Neural cell (in vitro differentiated cells): ENCODE results near the gene SLC8A1. TPM values are rescaled to one million over a fixed set of nuclear protein-coding genes. Genes with fewer than 3 reads are reported as not detected.

Experiments used
- H2AFZ ChIP-seq: fragments of 200-600, 300-800 bp; sonication (generic), shearing (Covaris generic); 2 replicates; pipeline ENCODE4 v1.6.0; 2014; ENCODE audit warnings: low read depth, mild to moderate bottlenecking, antibody characterized with exemption, low read length, moderate library complexity
- H3F3A ChIP-seq: fragments of 200-600 bp; shearing (Covaris generic); 2 replicates; pipeline ENCODE4 v1.6.1; 2016; ENCODE audit warnings: mild to moderate bottlenecking, moderate library complexity, mixed read lengths, antibody characterized with exemption, low read length; ENCODE audit not compliant: insufficient read depth, poor library complexity, severe bottlenecking
- H3K27ac ChIP-seq: fragments of 200-600, 300-800 bp; sonication (generic), shearing (Covaris generic); 2 replicates; pipeline ENCODE4 v1.5.1; 2014; ENCODE audit warnings: mild to moderate bottlenecking, low read length, moderate library complexity
- H3K27me3 ChIP-seq: fragments of 300-800, 200-600 bp; sonication (generic), shearing (Covaris generic); 2 replicates; pipeline ENCODE4 v1.6.0; 2014; ENCODE audit warnings: mild to moderate bottlenecking, low read depth, low read length, moderate library complexity; ENCODE audit not compliant: insufficient read depth
- H3K36me3 ChIP-seq: fragments of 300-800, 200-600 bp; sonication (generic), shearing (Covaris generic); 2 replicates; pipeline ENCODE4 v1.5.1; 2014; ENCODE audit warnings: mild to moderate bottlenecking, antibody characterized with exemption, low read length, moderate library complexity; ENCODE audit not compliant: insufficient read depth
- H3K4me2 ChIP-seq: fragments of 300-800, 200-600 bp; sonication (generic), shearing (Covaris generic); 2 replicates; pipeline ENCODE4 v1.6.0; 2014; ENCODE audit warnings: mild to moderate bottlenecking, low read length
- H3K4me3 ChIP-seq: fragments of 300-800, 200-600 bp; sonication (generic), shearing (Covaris generic); 2 replicates; pipeline ENCODE4 v1.5.1; 2014; ENCODE audit warnings: mild to moderate bottlenecking, low read length, moderate library complexity
- H3K79me2 ChIP-seq: fragments of 200-600 bp; shearing (Covaris generic); replicated peaks from 2 replicates; pipeline ENCODE4 v1.6.0; 2014; ENCODE audit warnings: mild to moderate bottlenecking, low read length, moderate library complexity; ENCODE audit not compliant: insufficient read depth
- H3K9ac ChIP-seq: fragments of 300-800, 200-600 bp; sonication (generic), shearing (Covaris generic); 2 replicates; pipeline ENCODE4 v1.6.1; 2016; ENCODE audit warnings: mild to moderate bottlenecking, low read length, mixed read lengths
- H3K9me2 ChIP-seq: fragments of 200-600 bp; shearing (Covaris generic); 2 replicates; pipeline ENCODE4 v1.6.1; 2016; ENCODE audit warnings: mild to moderate bottlenecking, low read length, mixed read lengths; ENCODE audit not compliant: insufficient read depth
- H3K9me3 ChIP-seq: fragments of 200-600, 300-800 bp; sonication (generic), shearing (Covaris generic); 2 replicates; pipeline ENCODE4 v1.6.1; 2016; ENCODE audit warnings: mild to moderate bottlenecking, mixed run types, low read length, moderate library complexity, mixed read lengths
- H4K20me1 ChIP-seq: fragments of 200-600 bp; shearing (Covaris generic); 2 replicates; pipeline ENCODE4 v1.6.1; 2016; ENCODE audit warnings: mild to moderate bottlenecking, mixed run types; ENCODE audit not compliant: insufficient read depth
- EP300 ChIP-seq: fragments of 450-650 bp; conservative IDR thresholded peaks from 2 replicates; pipeline ENCODE4 v1.6.1; 2014; ENCODE audit warnings: antibody characterized with exemption, mild to moderate bottlenecking, moderate library complexity; ENCODE audit not compliant: poor library complexity, severe bottlenecking
- EZH2 ChIP-seq: fragments of 200-600, 300-800 bp; shearing (Covaris generic), sonication (generic); IDR thresholded peaks from 2 replicates; pipeline ENCODE4 v1.6.1; 2014; ENCODE audit warnings: antibody characterized with exemption, low read length, borderline replicate concordance, mild to moderate bottlenecking; ENCODE audit not compliant: insufficient read depth, poor library complexity, severe bottlenecking
- MXI1 ChIP-seq: fragments of 450-650 bp; conservative IDR thresholded peaks from 2 replicates; pipeline ENCODE4 v1.6.1; 2014; ENCODE audit warnings: antibody characterized with exemption, mild to moderate bottlenecking; ENCODE audit not compliant: poor library complexity, severe bottlenecking
- POLR2AphosphoS5 ChIP-seq: IDR thresholded peaks from 2 replicates; pipeline ENCODE4 v1.6.1; 2012
- RAD21 ChIP-seq: fragments of 450-650 bp; conservative IDR thresholded peaks from 2 replicates; pipeline ENCODE4 v1.6.1; 2014; ENCODE audit warnings: antibody characterized with exemption, mild to moderate bottlenecking, moderate library complexity
- REST ChIP-seq: IDR thresholded peaks from 2 replicates; pipeline ENCODE4 v1.6.1; 2012; ENCODE audit warnings: borderline replicate concordance
- SMC3 ChIP-seq: fragments of 450-650 bp; conservative IDR thresholded peaks from 2 replicates; pipeline ENCODE4 v1.6.1; 2014; ENCODE audit warnings: antibody characterized with exemption, mild to moderate bottlenecking, moderate library complexity; ENCODE audit not compliant: poor library complexity
- TAF1 ChIP-seq: IDR thresholded peaks from 2 replicates; pipeline ENCODE4 v1.6.1; 2012; ENCODE audit warnings: low read depth
- polyA plus RNA-seq: library from polyadenylated mRNA; depleted of rRNA; stranded (reverse); fragments of >200 nt; gene quantifications from 2 replicates; pipeline ENCODE4 v1.2.3, GENCODE V29; 2014
- TF ChIP-seq, protein P1 (sequence below): fragments of 450-650 bp; IDR thresholded peaks from 2 replicates; pipeline ENCODE4 v1.5.1; 2014; ENCODE audit warnings: antibody characterized with exemption, mild to moderate bottlenecking, moderate library complexity; ENCODE audit not compliant: poor library complexity, severe bottlenecking

The SLC8A1 gene
- polyA plus RNA-seq, 1 donor from 2014 or later, result 18.7 TPM

- Histone ChIP-seq H3K9me3 (no peaks in the 10 kb centered on the region), H3K36me3 (no peaks in the 10 kb centered on the region), H3K79me2 (no peaks in the 10 kb centered on the region), H3K27me3 (no peaks in the 10 kb centered on the region), H3K9ac (no peak overlapping the region), H2AFZ (no peak overlapping the region), H3K4me2 (no peak overlapping the region), H4K20me1 (no peaks in the 10 kb centered on the region), H3F3A (peaks cover 4% of the 10 kb centered on the region), H3K27ac (no peak overlapping the region), H3K9me2 (no peaks in the 10 kb centered on the region), H3K4me3 (no peak overlapping the region)
- TF ChIP-seq RAD21 (no peak), POLR2AphosphoS5 (peak; percentile 40), REST (no peak)
Measured at GRCh38 chr2:40363631-40364030, 88.3 kb downstream of the SLC8A1 start.

DNA sequence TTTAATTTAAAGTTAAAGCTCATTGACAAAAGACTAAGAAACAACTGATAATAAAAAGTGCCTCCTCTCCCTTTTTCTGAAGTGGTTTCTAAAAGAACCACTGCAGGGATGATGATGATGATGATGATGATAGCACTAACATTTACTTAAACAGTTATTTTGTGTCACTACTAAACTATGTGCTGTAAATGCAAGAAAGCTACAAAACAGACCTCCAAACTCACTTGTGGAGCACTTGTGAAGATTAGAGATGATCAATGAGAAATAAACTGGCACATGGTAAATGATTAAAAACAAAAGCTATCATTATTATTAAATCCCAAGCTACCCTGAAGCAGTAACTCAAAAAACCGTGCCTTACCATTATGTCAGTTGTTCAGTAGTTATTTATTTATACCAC is 88.7 kb downstream of the SLC8A1 start:
- no peaks in the 10 kb centered on the region for H3K9me2 ChIP-seq
- H2AFZ ChIP-seq, result no peak overlapping the region
- no peak overlapping the region for H3K9ac ChIP-seq
- peak overlapping the region; percentile 14 for H3K27ac ChIP-seq
- H3F3A ChIP-seq, result peaks cover 4% of the 10 kb centered on the region
- no peaks in the 10 kb centered on the region for H3K9me3 ChIP-seq
- H3K27me3 ChIP-seq, result no peaks in the 10 kb centered on the region
- no peak overlapping the region for H3K4me3 ChIP-seq
- H3K79me2 ChIP-seq, result no peaks in the 10 kb centered on the region
- no peaks in the 10 kb centered on the region for H4K20me1 ChIP-seq
- no peak overlapping the region for H3K4me2 ChIP-seq
- no peaks in the 10 kb centered on the region for H3K36me3 ChIP-seq
- no peak for TF ChIP-seq EP300
- no peak for TF ChIP-seq TAF1
- TF ChIP-seq SMC3, result no peak
- TF ChIP-seq POLR2AphosphoS5, result no peak
- no peak for TF ChIP-seq RAD21
- TF ChIP-seq, protein P1, sequence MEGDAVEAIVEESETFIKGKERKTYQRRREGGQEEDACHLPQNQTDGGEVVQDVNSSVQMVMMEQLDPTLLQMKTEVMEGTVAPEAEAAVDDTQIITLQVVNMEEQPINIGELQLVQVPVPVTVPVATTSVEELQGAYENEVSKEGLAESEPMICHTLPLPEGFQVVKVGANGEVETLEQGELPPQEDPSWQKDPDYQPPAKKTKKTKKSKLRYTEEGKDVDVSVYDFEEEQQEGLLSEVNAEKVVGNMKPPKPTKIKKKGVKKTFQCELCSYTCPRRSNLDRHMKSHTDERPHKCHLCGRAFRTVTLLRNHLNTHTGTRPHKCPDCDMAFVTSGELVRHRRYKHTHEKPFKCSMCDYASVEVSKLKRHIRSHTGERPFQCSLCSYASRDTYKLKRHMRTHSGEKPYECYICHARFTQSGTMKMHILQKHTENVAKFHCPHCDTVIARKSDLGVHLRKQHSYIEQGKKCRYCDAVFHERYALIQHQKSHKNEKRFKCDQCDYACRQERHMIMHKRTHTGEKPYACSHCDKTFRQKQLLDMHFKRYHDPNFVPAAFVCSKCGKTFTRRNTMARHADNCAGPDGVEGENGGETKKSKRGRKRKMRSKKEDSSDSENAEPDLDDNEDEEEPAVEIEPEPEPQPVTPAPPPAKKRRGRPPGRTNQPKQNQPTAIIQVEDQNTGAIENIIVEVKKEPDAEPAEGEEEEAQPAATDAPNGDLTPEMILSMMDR, result no peak
- no peak for TF ChIP-seq REST
- TF ChIP-seq MXI1, result no peak
- TF ChIP-seq EZH2, result no peak
